ENCODE measurements around the gene NAPA.

GRCh38 chr19:47499863-47500830, 14.7 kb downstream of the NAPA start:
- TF ChIP-seq GABPB1 (CRISPR knock-in tag; IDR thresholded peaks at IDR 0.05) (no peak), ZNF532 (CRISPR knock-in tag; IDR thresholded peaks at IDR 0.05; ENCODE audit: borderline replicate concordance) (no peak)
